Immature natural killer cell (primary cell): ENCODE measurements around the gene PHYHIPL. TPM values are rescaled to one million over a fixed set of nuclear protein-coding genes. Genes with fewer than 3 reads are reported as not detected.

Experiments used
- DNase-seq, 3 donors: peaks; one replicate each; pipeline ENCODE4 v3.0.0; 2022; ENCODE audit warnings: mixed read lengths in 1 of 3
- H3K27ac Mint-ChIP-seq, 6 donors: one replicate each; pipeline ENCODE4 v1.8.0; 2020; ENCODE audit warnings: mixed read lengths in 6 of 6, mild to moderate bottlenecking in 5 of 6, inconsistent platforms in 4 of 6, moderate library complexity in 3 of 6
- H3K27me3 Mint-ChIP-seq, 3 donors: one replicate each; pipeline ENCODE4 v1.8.0; 2020 to 2021; ENCODE audit warnings: low read depth in 3 of 3, mild to moderate bottlenecking in 3 of 3, mixed read lengths in 3 of 3, moderate library complexity in 3 of 3, inconsistent platforms in 1 of 3
- H3K36me3 Mint-ChIP-seq, 3 donors: one replicate each; pipeline ENCODE4 v1.8.0; 2020; ENCODE audit warnings: mixed read lengths in 3 of 3, inconsistent platforms in 2 of 3, mild to moderate bottlenecking in 2 of 3
- H3K4me1 Mint-ChIP-seq, 2 donors: one replicate each; pipeline ENCODE4 v1.8.0; 2020; ENCODE audit warnings: inconsistent platforms in 2 of 2, mild to moderate bottlenecking in 2 of 2, mixed read lengths in 2 of 2, moderate library complexity in 1 of 2
- H3K4me3 Mint-ChIP-seq, 5 donors: one replicate each; pipeline ENCODE4 v1.8.0; 2020; ENCODE audit warnings: mild to moderate bottlenecking in 5 of 5, mixed read lengths in 5 of 5, inconsistent platforms in 3 of 5, moderate library complexity in 3 of 5
- H3K9me3 Mint-ChIP-seq, 6 donors: one replicate each; pipeline ENCODE4 v1.8.0; 2020; ENCODE audit warnings: mild to moderate bottlenecking in 6 of 6, mixed read lengths in 6 of 6, inconsistent platforms in 4 of 6, moderate library complexity in 3 of 6
- polyA plus RNA-seq, 3 donors: library from polyadenylated mRNA; unstranded; fragments of 300-500 nt; fragmentation: Illumina TruSeq; gene quantifications; one replicate each; pipeline ENCODE4 v1.2.3, GENCODE V29; 2021

Gene PHYHIPL
- polyA plus RNA-seq, 3 donors from 2014 or later, result not detected

DNA sequence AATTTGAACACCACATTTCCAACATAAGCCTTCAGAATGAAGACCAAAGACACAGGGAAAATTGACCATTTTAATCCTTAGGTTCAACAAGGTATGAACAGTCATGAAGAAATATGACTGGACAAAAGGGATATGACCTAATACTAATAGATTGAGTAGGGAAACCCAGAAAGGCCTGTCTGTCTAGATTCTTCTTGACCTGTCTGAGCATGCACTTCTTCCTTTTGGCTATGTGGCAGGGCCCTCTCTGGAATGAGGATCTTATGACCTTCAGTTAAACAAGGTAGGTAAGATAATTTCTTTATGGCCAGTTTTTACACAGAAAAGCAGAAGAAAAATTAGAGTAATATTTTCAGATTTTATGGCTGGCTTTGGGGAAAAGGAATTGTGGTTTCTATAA is 3.0 kb upstream of the PHYHIPL start:
- Mint-ChIP-seq H3K9me3 (peaks cover 0 to 36% (median 16%) of the 10 kb centered on the region in 6 donors), H3K27ac (no peak overlapping the region), H3K4me1 (no peaks in the 10 kb centered on the region), H3K36me3 (peaks cover 0 to 8% (median 0%) of the 10 kb centered on the region in 3 donors), H3K27me3 (peaks cover 4 to 6% (median 6%) of the 10 kb centered on the region in 3 donors), H3K4me3 (no peak overlapping the region)
- DNase-seq, result no peak

DNA sequence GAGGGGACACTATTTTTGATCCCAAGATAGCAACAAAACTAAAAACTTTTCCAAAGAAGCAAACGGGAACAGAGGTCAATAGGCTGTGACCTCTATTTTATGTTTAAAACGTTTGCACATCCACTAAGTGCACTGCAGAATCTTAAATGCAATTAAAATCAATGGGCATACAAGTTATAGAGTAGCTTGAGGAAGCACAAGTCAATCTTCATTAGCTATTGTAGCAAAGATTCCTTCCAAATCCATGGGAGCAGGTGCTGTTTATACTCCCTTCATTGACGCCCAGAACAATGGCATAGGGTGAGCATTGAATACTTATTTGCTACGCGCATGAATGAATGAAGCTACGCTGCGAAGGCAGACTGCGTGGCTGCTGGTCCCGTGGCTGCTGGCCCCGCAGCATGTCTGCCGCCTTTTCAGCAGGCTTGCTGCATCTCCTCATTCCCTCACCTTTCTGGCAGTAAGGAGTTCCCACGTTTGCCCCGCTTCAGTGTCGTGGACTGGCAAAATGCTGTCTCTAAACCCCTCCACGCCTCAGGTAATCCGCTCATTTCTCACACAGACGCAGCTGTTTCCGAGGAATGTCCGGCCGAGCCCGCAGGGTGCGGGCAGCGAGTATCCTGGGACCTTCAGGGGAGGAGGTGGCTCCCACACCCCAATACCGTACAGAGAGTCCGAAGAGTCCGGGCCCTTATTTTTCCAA is 754 bp upstream of the PHYHIPL start:
- peaks cover 4 to 6% (median 5%) of the 10 kb centered on the region in 3 donors for H3K27me3 Mint-ChIP-seq
- peaks cover 0 to 8% (median 0%) of the 10 kb centered on the region in 3 donors for H3K36me3 Mint-ChIP-seq
- H3K9me3 Mint-ChIP-seq, result peaks cover 2 to 22% (median 14%) of the 10 kb centered on the region in 6 donors
- no peaks in the 10 kb centered on the region for H3K4me1 Mint-ChIP-seq
- DNase-seq, result no peak
- H3K4me3 Mint-ChIP-seq, result no peak overlapping the region
- H3K27ac Mint-ChIP-seq, result no peak overlapping the region

DNA sequence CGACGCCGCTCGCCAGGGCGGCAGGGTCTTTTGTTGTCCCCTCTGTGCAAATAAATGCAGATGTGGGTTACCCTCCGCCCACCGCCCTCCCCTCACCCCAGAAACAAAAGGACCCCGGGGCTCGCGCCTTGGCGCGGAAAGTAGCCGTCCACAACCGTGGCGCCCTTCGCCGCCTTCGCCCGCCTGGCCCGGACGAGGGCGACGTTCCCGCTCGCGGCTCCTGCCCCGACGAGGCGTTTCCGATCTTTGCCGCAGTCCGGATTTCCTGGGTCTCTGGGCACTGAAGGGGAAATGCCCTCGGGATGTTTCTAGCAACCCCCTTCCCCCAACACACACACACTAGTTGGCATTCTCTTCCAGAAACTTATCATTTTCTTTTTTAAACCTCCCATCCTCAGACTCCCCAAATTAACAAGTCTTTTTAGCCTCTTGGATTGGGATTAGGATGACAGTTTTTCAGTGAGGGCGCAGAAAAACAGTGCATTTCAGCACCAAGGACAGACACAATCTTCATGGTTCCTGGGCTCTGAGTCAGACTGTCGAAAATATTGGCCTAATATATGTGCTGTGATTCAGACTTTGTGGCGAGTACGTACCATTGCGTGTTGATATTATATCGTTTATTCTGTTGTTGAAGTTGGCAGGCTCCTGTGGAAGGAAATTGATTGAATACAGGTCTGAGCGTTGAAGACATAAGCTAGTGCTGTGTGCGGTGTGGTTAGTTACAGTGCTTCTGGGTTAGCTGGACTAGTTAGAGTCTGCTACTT is 771 bp downstream of the PHYHIPL start:
- Mint-ChIP-seq H3K4me1 (no peaks in the 10 kb centered on the region), H3K36me3 (peaks cover 0 to 8% (median 0%) of the 10 kb centered on the region in 3 donors), H3K4me3 (peak overlapping the region in 1 of 5 donors; percentile 3), H3K9me3 (peaks cover 2 to 22% (median 14%) of the 10 kb centered on the region in 6 donors), H3K27ac (no peak overlapping the region), H3K27me3 (peaks cover 4 to 6% (median 5%) of the 10 kb centered on the region in 3 donors)
- no peak for DNase-seq

DNA sequence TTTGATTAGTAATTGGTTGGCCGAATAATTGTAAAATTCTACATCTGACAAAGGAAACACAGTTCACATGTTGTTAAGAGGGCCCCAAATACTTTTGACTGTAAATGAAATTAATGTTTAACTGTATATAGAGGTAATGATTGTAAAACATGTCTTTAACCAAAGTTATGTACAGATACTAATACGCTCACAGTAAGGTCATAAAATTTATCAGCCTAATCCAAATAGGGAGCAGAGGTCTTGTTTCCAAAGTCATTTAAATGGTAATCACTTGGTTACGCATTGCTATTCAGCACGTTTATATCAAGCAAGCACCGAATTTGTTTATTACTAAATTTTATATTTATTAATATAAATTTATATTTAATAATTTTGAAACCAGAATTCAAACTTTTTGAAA is 1.4 kb downstream of the PHYHIPL start:
- H3K9me3 Mint-ChIP-seq, result peaks cover 2 to 22% (median 15%) of the 10 kb centered on the region in 6 donors

DNA sequence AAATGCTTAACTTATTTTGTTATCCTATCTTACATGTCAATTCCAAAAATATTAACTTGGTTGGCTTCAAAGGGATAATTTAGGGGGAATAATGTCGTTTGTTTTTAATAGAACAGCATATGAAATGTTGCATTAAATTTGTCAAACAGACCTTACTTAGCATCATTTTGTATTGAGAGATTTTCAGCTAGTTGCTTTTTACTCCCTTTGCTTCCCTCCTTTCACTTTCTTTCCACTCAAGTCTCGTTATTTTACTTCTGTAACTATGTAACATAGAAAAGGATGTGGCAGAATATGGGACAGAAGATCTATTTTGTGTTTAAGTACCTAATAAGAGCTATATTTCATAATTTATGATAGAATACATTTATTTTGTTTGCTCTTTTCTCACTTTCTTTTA is 2.6 kb downstream of the PHYHIPL start:
- Mint-ChIP-seq H3K27ac (no peak overlapping the region), H3K4me3 (no peak overlapping the region), H3K36me3 (peaks cover 0 to 5% (median 0%) of the 10 kb centered on the region in 3 donors), H3K27me3 (peaks cover 4 to 6% (median 5%) of the 10 kb centered on the region in 3 donors), H3K4me1 (no peaks in the 10 kb centered on the region), H3K9me3 (peaks cover 5 to 21% (median 13%) of the 10 kb centered on the region in 6 donors)
- no peak for DNase-seq

More for the DNA sequence above, 1.4 kb downstream of the PHYHIPL start:
- Mint-ChIP-seq H3K27me3 (peaks cover 4 to 6% (median 5%) of the 10 kb centered on the region in 3 donors), H3K36me3 (peaks cover 0 to 8% (median 0%) of the 10 kb centered on the region in 3 donors), H3K4me1 (no peaks in the 10 kb centered on the region), H3K4me3 (no peak overlapping the region), H3K27ac (no peak overlapping the region)
- no peak for DNase-seq

DNA sequence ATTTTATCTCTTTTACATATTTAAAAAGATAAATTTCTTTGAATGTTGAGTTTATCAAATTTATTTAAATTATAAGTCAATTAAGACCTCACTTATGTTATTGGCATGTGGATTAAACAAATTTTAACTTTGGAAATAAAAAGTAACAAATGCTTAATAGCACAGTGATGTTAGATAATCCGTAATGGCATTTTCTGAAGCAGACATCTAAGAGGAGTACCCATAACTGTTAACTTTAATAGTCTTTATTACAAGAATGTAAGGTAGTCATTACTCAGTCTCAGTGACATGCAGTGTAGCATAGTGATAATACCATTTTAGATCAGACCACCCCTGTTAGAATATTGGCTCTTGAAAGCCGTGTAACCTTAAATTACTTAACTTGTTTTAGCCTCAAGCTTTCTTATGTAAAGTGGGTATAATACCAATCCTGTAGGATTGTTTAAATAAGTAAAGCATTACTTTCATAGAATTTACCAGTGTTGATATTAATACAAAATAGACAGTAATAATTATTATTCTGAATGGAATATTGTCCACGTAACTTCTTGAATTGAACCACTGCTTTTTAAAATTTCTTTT is 4.3 kb downstream of the PHYHIPL start:
- peaks cover 0 to 6% (median 5%) of the 10 kb centered on the region in 3 donors for H3K27me3 Mint-ChIP-seq
- H3K9me3 Mint-ChIP-seq, result peaks cover 5 to 17% (median 12%) of the 10 kb centered on the region in 6 donors
- no peak overlapping the region for H3K27ac Mint-ChIP-seq

DNA sequence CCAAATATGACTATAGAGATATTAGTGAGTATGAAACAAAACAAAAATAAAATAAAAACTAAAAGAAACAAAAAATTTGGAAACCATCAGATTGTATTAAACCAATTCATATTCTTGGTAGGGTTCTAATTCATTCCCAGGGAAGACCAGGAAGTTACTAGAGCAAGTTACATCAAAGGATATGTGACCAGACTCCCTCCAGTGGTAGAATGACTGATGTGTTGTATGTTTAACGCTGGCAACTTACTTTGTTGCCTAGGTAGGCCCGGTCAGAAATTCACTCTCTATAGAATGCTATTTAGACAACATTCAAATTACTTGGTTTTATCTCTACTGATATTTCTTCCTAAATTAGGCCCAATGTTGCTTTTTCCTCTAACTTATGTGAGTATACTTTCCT is 5.2 kb downstream of the PHYHIPL start:
- Mint-ChIP-seq H3K4me3 (no peak overlapping the region), H3K27me3 (peaks cover 0 to 6% (median 5%) of the 10 kb centered on the region in 3 donors), H3K9me3 (peaks cover 5 to 17% (median 12%) of the 10 kb centered on the region in 6 donors), H3K27ac (no peak overlapping the region), H3K36me3 (peaks cover 0 to 5% (median 0%) of the 10 kb centered on the region in 3 donors), H3K4me1 (no peaks in the 10 kb centered on the region)
- no peak for DNase-seq

More for the DNA sequence above, 4.3 kb downstream of the PHYHIPL start:
- Mint-ChIP-seq H3K36me3 (peaks cover 0 to 5% (median 0%) of the 10 kb centered on the region in 3 donors), H3K4me3 (no peak overlapping the region), H3K4me1 (no peaks in the 10 kb centered on the region)
- DNase-seq, result no peak

DNA sequence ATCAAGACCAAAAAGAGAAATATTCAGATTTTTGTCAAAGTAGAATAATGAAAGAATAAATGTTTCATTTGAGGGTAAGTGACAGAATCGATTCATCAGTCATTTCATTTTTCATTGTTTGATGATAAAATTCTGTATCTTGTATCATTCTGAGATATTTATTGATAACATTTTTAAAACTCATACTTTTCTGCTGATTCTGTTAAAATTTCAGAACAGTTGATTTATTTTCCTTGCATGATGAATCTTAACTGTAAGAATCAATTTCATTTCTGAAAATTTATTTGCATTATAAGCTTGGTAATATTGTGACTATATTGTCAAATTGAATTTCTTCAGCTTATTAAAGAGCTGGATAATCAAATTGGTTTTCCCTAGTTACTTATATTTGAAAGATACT is 13.9 kb downstream of the PHYHIPL start:
- Mint-ChIP-seq H3K4me3 (no peak overlapping the region), H3K9me3 (peaks cover under 1 to 15% (median 11%) of the 10 kb centered on the region in 6 donors)

DNA sequence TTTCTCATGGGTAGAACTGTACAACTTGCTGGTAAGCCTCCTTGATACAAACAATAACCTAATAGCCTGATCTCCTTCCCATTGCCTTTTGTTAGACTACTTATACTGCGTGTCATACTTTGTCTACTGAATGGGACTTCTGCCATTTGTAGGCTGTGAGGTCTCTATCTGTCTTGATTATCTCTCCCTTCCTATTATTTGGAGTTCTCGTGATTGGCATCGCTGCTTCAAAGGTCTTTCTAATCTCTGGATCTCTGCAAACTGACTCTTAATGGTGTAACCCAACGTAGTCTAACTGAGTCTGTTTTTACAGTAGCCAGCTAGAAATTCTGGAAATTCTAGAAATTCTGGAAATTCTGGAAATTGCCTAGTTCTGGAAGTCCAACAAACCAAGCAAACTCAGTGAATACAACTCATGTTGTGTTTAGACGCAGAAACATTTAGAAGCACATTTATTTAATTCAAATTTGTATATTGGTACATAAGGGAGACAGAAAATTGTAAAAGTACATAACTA is 29.8 kb downstream of the PHYHIPL start:
- H3K27me3 Mint-ChIP-seq, result no peaks in the 10 kb centered on the region
- peaks cover 0 to 2% (median 0%) of the 10 kb centered on the region in 3 donors for H3K36me3 Mint-ChIP-seq
- H3K4me1 Mint-ChIP-seq, result no peaks in the 10 kb centered on the region
- H3K9me3 Mint-ChIP-seq, result peaks cover 0 to 29% (median 14%) of the 10 kb centered on the region in 6 donors
- no peak overlapping the region for H3K27ac Mint-ChIP-seq
- no peak for DNase-seq
- H3K4me3 Mint-ChIP-seq, result no peak overlapping the region

More for the DNA sequence above, 13.9 kb downstream of the PHYHIPL start:
- DNase-seq, result no peak
- Mint-ChIP-seq H3K27me3 (no peaks in the 10 kb centered on the region), H3K36me3 (no peaks in the 10 kb centered on the region), H3K27ac (no peak overlapping the region), H3K4me1 (no peaks in the 10 kb centered on the region)

DNA sequence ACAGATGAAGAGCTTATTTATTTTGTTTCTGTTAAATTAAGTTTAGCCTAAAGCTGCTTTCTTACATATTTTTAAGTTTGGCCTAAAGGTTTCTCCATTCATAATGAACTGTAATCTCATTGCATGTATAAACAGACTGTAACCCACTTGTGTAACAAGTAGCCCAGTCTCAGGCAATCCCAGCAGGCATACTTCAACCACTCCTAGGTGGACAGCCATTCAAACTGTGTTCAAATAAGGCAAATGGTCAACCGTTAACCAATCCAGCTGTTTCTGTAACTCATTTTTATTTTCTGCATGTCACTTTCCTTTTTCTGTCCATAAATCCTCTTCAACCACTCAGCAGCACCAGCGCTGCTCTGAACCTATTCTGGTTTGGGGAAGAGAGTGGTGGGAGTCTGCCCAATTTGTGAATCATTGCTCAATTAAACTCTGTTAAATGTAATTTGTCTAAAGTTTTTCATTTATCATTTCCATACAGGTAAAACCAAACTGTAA is 35.9 kb downstream of the PHYHIPL start:
- Mint-ChIP-seq H3K4me1 (no peaks in the 10 kb centered on the region), H3K27me3 (no peaks in the 10 kb centered on the region), H3K4me3 (no peak overlapping the region), H3K9me3 (peaks cover 3 to 29% (median 10%) of the 10 kb centered on the region in 6 donors), H3K27ac (no peak overlapping the region), H3K36me3 (peaks cover 0 to 2% (median 0%) of the 10 kb centered on the region in 3 donors)
- DNase-seq, result no peak

DNA sequence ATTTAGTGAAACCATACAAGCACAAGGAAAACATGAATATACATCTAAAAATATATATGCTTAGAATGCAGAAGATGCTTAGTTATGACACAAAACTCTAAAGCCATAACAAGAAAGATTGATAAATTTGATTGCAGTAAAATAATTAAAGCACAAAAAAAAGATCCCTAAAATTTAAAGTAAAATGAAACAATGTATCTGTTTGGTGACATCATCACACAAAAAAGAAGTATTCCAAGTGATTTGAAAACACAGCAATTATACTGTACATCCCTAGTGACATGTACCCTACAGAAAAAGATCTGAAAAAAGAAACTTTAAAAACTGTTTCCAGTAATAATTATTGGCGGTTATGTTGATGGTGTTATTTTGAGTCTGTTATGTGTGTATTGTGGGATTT is 37.7 kb downstream of the PHYHIPL start:
- peaks cover 3 to 24% (median 5%) of the 10 kb centered on the region in 6 donors for H3K9me3 Mint-ChIP-seq

DNA sequence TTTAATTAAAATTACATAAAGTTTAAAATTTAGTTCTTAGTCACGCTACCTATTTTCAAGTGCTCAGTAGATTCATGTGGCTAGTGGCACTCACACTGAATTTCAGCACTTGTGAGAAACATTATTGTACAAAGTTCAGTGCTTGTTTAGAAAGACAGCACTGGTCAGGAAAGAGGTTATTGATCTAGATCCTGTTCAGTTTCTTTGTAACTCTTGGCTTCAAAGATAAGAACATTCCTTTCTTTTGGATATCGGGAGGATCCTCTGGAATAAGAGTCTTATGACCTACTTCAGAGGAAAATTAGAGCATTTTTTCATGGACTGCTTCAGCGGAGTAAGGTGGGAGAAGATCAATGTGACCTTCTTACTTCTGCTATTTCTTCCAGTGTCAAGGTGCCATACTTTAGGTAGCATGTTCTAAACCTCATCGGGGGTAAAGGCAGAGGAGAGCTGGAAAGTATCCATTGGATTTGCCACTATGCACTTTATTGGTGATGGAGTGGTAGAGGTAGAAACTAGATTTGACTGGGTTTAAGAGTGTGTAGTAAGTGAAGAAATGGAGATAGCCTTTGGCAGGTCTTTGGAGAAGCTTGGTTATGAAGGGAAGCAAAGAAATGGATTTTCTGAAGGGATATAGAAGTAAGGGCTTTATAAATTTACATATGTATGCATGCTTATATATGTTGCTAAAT is 39.9 kb downstream of the PHYHIPL start:
- no peaks in the 10 kb centered on the region for H3K27me3 Mint-ChIP-seq
- H3K4me3 Mint-ChIP-seq, result no peak overlapping the region
- no peaks in the 10 kb centered on the region for H3K4me1 Mint-ChIP-seq

More for the DNA sequence above, 37.7 kb downstream of the PHYHIPL start:
- H3K4me1 Mint-ChIP-seq, result no peaks in the 10 kb centered on the region
- H3K27me3 Mint-ChIP-seq, result no peaks in the 10 kb centered on the region
- H3K4me3 Mint-ChIP-seq, result no peak overlapping the region
- H3K27ac Mint-ChIP-seq, result no peak overlapping the region
- no peak for DNase-seq
- H3K36me3 Mint-ChIP-seq, result no peaks in the 10 kb centered on the region

DNA sequence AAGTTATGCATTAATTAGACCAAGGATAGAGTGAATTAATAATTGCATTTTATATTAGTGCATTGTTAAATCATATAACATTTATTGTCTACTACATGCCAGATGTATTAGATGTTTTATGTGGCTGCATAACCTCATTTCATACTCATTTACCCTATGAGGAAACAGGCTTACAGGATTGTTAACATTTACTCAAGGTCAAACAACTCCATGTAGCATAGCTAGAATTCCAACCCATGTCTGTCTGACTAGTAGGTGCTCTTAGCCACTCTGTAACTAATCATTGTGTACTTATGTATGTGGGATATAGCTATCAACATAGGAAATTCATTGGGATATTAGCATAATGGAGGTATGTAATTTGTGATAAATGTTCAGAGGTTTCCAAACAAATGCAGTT is 46.3 kb downstream of the PHYHIPL start:
- peaks cover 0 to 1% (median 0%) of the 10 kb centered on the region in 3 donors for H3K27me3 Mint-ChIP-seq
- no peak overlapping the region for H3K27ac Mint-ChIP-seq
- no peak overlapping the region for H3K4me3 Mint-ChIP-seq
- no peaks in the 10 kb centered on the region for H3K4me1 Mint-ChIP-seq
- H3K36me3 Mint-ChIP-seq, result no peaks in the 10 kb centered on the region
- no peak for DNase-seq
- peaks cover 0 to 5% (median 0%) of the 10 kb centered on the region in 6 donors for H3K9me3 Mint-ChIP-seq

More for the DNA sequence above, 39.9 kb downstream of the PHYHIPL start:
- H3K36me3 Mint-ChIP-seq, result no peaks in the 10 kb centered on the region
- H3K27ac Mint-ChIP-seq, result no peak overlapping the region
- peaks cover 0 to 18% (median 4%) of the 10 kb centered on the region in 6 donors for H3K9me3 Mint-ChIP-seq
- no peak for DNase-seq
